Effector CD4-positive, alpha-beta T cell (primary cell): ENCODE measurements around the gene DBNL.
A peak's percentile ranks its signal among the peaks of the same experiment; 100 is the strongest.
"Not testable (repeated sequence)": the region's sequence is repeated elsewhere in the genome, so short reads cannot be mapped to it uniquely, and the experiment has no call there.

Source experiments
- DNase-seq: peaks from one replicate; pipeline ENCODE4 v3.0.0-alpha.2; 2020
- total RNA-seq: gene quantifications from one replicate; lab custom pipeline; 2026; lab: John Stamatoyannopoulos, UW

The DBNL gene
- 236 reads per million, percentile 94 among the genes with 10 or more reads in this experiment for total RNA-seq

- DNase-seq, result peak; percentile 84
Observed at GRCh38 chr7:44044315-44045225, at the start of gene DBNL. Gene DBNL (plus strand): TSS chr7:44044702. CDS start chr7:44044738, 36 bp downstream.

GRCh38 chr7:43997532-43997931, 47.0 kb upstream of the DBNL start, which contains the start of gene SPDYE1:
Gene SPDYE1 (plus strand): TSS chr7:43997897. CDS start chr7:43999950, 2,053 bp downstream.
- DNase-seq, result not testable (repeated sequence)

GRCh38 chr7:44012081-44012480, 32.4 kb upstream of the DBNL start:
- DNase-seq, result not testable (repeated sequence)

GRCh38 chr7:44015090-44015489, 29.4 kb upstream of the DBNL start:
- DNase-seq, result not testable (repeated sequence)

GRCh38 chr7:44018857-44019807, 25.4 kb upstream of the DBNL start:
- DNase-seq, result peak; percentile 99

- DNase-seq, result not testable (repeated sequence)
Observed at GRCh38 chr7:44019825-44020224, 24.7 kb upstream of the DBNL start.

- DNase-seq, result not testable (repeated sequence)
Observed at GRCh38 chr7:44022069-44022468, 22.4 kb upstream of the DBNL start.

- DNase-seq, result not testable (repeated sequence)
Observed at GRCh38 chr7:44022796-44023467, 21.6 kb upstream of the DBNL start.

GRCh38 chr7:44029433-44029832, 15.1 kb upstream of the DBNL start:
- not testable (repeated sequence) for DNase-seq

GRCh38 chr7:44030029-44030428, 14.5 kb upstream of the DBNL start:
- not testable (repeated sequence) for DNase-seq

GRCh38 chr7:44031319-44031718, 13.2 kb upstream of the DBNL start:
- not testable (repeated sequence) for DNase-seq

- DNase-seq, result not testable (repeated sequence)
Observed at GRCh38 chr7:44032031-44032430, 12.5 kb upstream of the DBNL start.

GRCh38 chr7:44033971-44034844, 10.3 kb upstream of the DBNL start:
- DNase-seq, result not testable (repeated sequence)

- not testable (repeated sequence) for DNase-seq
Observed at GRCh38 chr7:44036364-44036763, 8.1 kb upstream of the DBNL start.

- not testable (repeated sequence) for DNase-seq
Observed at GRCh38 chr7:44037951-44038350, 6.6 kb upstream of the DBNL start.

- DNase-seq, result not testable (repeated sequence)
Observed at GRCh38 chr7:44038553-44038952, 5.9 kb upstream of the DBNL start.

GRCh38 chr7:44038961-44039558, 5.4 kb upstream of the DBNL start:
- peak; percentile 78 for DNase-seq

GRCh38 chr7:44039800-44040492, 4.6 kb upstream of the DBNL start:
- not testable (repeated sequence) for DNase-seq

GRCh38 chr7:44040493-44040891, 4.0 kb upstream of the DBNL start:
- DNase-seq, result peak; percentile 50

- no peak for DNase-seq
Observed at GRCh38 chr7:44042221-44042620, 2.3 kb upstream of the DBNL start.
